Kidney (tissue), 22 donors: Measurements from ENCODE around the gene COX7A1. TPM values are rescaled to one million over a fixed set of nuclear protein-coding genes. Genes with fewer than 3 reads are reported as not detected.

ENCODE experiments used
- DNase-seq, 5 donors: peaks; one replicate each; pipeline ENCODE4 v3.0.0-alpha.2; 2013 to 2020
- FAIRE-seq: peaks from 2 replicates; lab custom pipeline; 2012; peaks lifted over from hg19 to GRCh38; lab: Jason Lieb, UNC
- H3K27ac ChIP-seq, 2 donors: one replicate each; pipeline ENCODE4 v1.7.0; 2013; ENCODE audit warnings: low read depth in 2 of 2, low read length in 2 of 2, inconsistent platforms in 1 of 2
- H3K27me3 ChIP-seq: one replicate; pipeline ENCODE4 v1.7.1; 2013; ENCODE audit warnings: low read length, inconsistent platforms; ENCODE audit not compliant: control insufficient read depth, insufficient read depth
- H3K36me3 ChIP-seq, 3 donors: one replicate each; pipeline versions ENCODE4 v1.7.0 to v1.7.1; 2013; ENCODE audit warnings: low read length in 3 of 3, control low read depth in 1 of 3, inconsistent platforms in 1 of 3; ENCODE audit not compliant: insufficient read depth in 3 of 3, control insufficient read depth in 2 of 3
- H3K4me1 ChIP-seq, 3 donors: one replicate each; pipeline versions ENCODE4 v1.7.0 to v1.7.1; 2013; ENCODE audit warnings: low read length in 3 of 3, inconsistent platforms in 1 of 3, low read depth in 1 of 3; ENCODE audit not compliant: control insufficient read depth in 2 of 3, insufficient read depth in 2 of 3
- H3K4me3 ChIP-seq, 3 donors: one replicate each; pipeline versions ENCODE4 v1.7.0 to v1.8.1; 2013; ENCODE audit warnings: low read length in 3 of 3, control low read depth in 1 of 3, inconsistent platforms in 1 of 3
- H3K9ac ChIP-seq, 3 donors: one replicate each; pipeline versions ENCODE4 v1.7.0 to v1.7.1; 2013; ENCODE audit warnings: low read length in 3 of 3, control low read depth in 1 of 3, inconsistent platforms in 1 of 3
- H3K9me3 ChIP-seq, 3 donors: one replicate each; pipeline versions ENCODE4 v1.7.0 to v1.7.1; 2013; ENCODE audit warnings: low read length in 3 of 3, control low read depth in 1 of 3, inconsistent platforms in 1 of 3; ENCODE audit not compliant: control insufficient read depth in 2 of 3, insufficient read depth in 1 of 3
- intact Hi-C: fragments of 100-400 bp; cut with DNase I; formaldehyde crosslinking; loops from one replicate; pipeline ENCODE4 v1.11.1; 2022
- long read RNA-seq, 10 donors: library from polyadenylated mRNA in 1 of 10; unstranded in 1 of 10; transcript quantifications; one replicate each; pipeline ENCODE4 v2.0.0 and lab custom pipeline, GENCODE V29; 2021 to 2026
- polyA plus RNA-seq: library from polyadenylated mRNA; stranded (reverse); fragments of 350-450 nt; fragmentation: Illumina TruSeq; extraction: RNeasy Lipid Tissue Mini Kit (QIAGEN cat#74804); gene quantifications from one replicate; pipeline ENCODE4 v1.2.3, GENCODE V29; 2014; ENCODE audit warnings: low read depth, low replicate concordance; ENCODE audit not compliant: insufficient read depth
- total RNA-seq: library from RNA; stranded (reverse); fragmentation: NEBNext Ultra II Directional; extraction: Animal tissue kit (Norgen Biotek cat#: 25700); gene quantifications from one replicate; pipeline ENCODE4 v1.2.1, GENCODE V29; 2021
- TF ChIP-seq, protein P1 (sequence below): IDR thresholded peaks from 3 replicates; pipeline ENCODE4 v1.5.1; 2012; ENCODE audit warnings: mild to moderate bottlenecking, moderate library complexity, borderline replicate concordance; ENCODE audit not compliant: insufficient read depth; ENCODE audit errors: extremely low read depth
- donor health status: control.
- donor health status: control.
- donor health status: control.
- donor health status: control.
- donor health status: control.
- donor health status: DM: yes; HTN: yes; CAD: no.
- donor health status: Normal renal cell carcinoma (clear cell type).

Gene COX7A1
- total RNA-seq (56.2 TPM), polyA plus RNA-seq (199 TPM)
- long read RNA-seq, donor 1, transcript COX7A1-201 (4 exons, 762 nt) = major isoform, 16 of 18 reads
- long read RNA-seq, donor 1, partial matches to known transcripts = 0 of 18 reads
- long read RNA-seq, donor 1, other reads (novel, unspliced or antisense) = 0 of 18 reads
- long read RNA-seq, donor 2, transcript COX7A1-201 (4 exons, 762 nt) = major isoform, 30 of 32 reads
- long read RNA-seq, donor 2, partial matches to known transcripts = 0 of 32 reads
- long read RNA-seq, donor 2, other reads (novel, unspliced or antisense) = 0 of 32 reads
- long read RNA-seq, donor 3, transcript COX7A1-201 (4 exons, 762 nt) = major isoform, 39 of 40 reads
- long read RNA-seq, donor 3, partial matches to known transcripts = 0 of 40 reads
- long read RNA-seq, donor 3, other reads (novel, unspliced or antisense) = 0 of 40 reads
- long read RNA-seq, donor 4, transcript COX7A1-201 (4 exons, 762 nt) = major isoform, 19 of 19 reads
- long read RNA-seq, donor 4, partial matches to known transcripts = 0 of 19 reads
- long read RNA-seq, donor 4, other reads (novel, unspliced or antisense) = 0 of 19 reads
- long read RNA-seq, donor 5, partial matches to known transcripts = 0 of 1 reads
- long read RNA-seq, donor 5, other reads (novel, unspliced or antisense) = 0 of 1 reads
- long read RNA-seq, donor 6, transcript COX7A1-201 (4 exons, 762 nt) = major isoform, 110 of 121 reads
- long read RNA-seq, donor 6, partial matches to known transcripts = 7 of 121 reads
- long read RNA-seq, donor 6, other reads (novel, unspliced or antisense) = 0 of 121 reads
- long read RNA-seq, donor 7, transcript COX7A1-201 (4 exons, 762 nt) = major isoform, 36 of 45 reads
- long read RNA-seq, donor 7, partial matches to known transcripts = 2 of 45 reads
- long read RNA-seq, donor 7, other reads (novel, unspliced or antisense) = 7 of 45 reads
- long read RNA-seq, donor 8, transcript COX7A1-201 (4 exons, 762 nt) = major isoform, 36 of 40 reads
- long read RNA-seq, donor 8, partial matches to known transcripts = 0 of 40 reads
- long read RNA-seq, donor 8, other reads (novel, unspliced or antisense) = 0 of 40 reads
- long read RNA-seq, donor 9, transcript COX7A1-201 (4 exons, 762 nt) = major isoform, 18 of 18 reads
- long read RNA-seq, donor 9, partial matches to known transcripts = 0 of 18 reads
- long read RNA-seq, donor 9, other reads (novel, unspliced or antisense) = 0 of 18 reads
- long read RNA-seq, donor 10, transcript COX7A1-201 (4 exons, 762 nt) = major isoform, 18 of 19 reads
- long read RNA-seq, donor 10, partial matches to known transcripts = 0 of 19 reads
- long read RNA-seq, donor 10, other reads (novel, unspliced or antisense) = 0 of 19 reads

DNA sequence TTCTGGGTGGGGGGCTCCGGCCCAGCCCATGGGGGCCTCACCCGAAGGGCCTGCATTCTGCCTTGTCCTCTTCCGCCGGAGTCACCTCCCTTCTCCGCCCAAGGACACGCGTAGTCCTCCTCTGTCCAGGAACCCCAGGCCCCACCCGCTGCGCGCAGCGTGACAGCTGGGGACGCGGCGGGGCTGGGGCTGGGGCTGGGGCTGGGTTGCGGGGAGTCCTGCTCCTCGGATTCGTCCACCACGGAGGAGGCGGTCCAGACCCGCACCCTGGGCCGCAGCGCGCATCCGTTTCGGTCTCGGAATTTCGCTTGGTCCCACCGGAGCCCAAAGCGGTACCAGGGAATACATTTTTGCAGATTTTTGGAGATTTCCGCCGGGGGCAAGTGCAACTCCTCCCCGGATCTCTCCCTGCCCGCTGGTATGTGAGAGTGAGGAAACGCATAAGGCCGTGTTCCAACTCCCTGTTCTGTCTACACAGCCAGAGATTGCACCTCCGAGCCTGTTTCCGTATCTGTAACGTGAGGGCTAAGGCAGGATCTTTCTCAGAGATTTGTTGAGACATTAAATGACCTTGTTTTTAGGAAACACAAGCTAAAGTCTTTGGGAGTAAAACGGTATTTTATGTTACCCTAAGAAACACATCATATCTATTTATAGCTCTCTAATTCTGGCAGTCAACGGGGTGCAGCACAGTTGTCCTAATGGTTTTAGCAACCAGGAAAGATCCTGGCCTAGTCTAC is at the start of gene COX7A1:
TSS of gene COX7A1 (minus strand) at position 96 of the 740 bp plus-strand sequence. CDS start at position 56, 40 bp downstream.
- DNase-seq (peak; percentile 53 to 90 (median 68)), FAIRE-seq (no peak)
- TF ChIP-seq, protein P1, sequence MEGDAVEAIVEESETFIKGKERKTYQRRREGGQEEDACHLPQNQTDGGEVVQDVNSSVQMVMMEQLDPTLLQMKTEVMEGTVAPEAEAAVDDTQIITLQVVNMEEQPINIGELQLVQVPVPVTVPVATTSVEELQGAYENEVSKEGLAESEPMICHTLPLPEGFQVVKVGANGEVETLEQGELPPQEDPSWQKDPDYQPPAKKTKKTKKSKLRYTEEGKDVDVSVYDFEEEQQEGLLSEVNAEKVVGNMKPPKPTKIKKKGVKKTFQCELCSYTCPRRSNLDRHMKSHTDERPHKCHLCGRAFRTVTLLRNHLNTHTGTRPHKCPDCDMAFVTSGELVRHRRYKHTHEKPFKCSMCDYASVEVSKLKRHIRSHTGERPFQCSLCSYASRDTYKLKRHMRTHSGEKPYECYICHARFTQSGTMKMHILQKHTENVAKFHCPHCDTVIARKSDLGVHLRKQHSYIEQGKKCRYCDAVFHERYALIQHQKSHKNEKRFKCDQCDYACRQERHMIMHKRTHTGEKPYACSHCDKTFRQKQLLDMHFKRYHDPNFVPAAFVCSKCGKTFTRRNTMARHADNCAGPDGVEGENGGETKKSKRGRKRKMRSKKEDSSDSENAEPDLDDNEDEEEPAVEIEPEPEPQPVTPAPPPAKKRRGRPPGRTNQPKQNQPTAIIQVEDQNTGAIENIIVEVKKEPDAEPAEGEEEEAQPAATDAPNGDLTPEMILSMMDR = no peak
- Histone ChIP-seq H3K4me1 (no peaks in the 10 kb centered on the region), H3K4me3 (peak within 1 kb of the TSS; percentile 57 to 69 (median 58)), H3K27ac (peak within 1 kb of the TSS; percentile 94 to 95), H3K36me3 (peaks cover 0 to 18% (median 8%) of the 10 kb centered on the region in 3 donors), H3K9ac (peak within 1 kb of the TSS; percentile 27 to 98 (median 89)), H3K27me3 (no peaks in the 10 kb centered on the region), H3K9me3 (no peaks in the 10 kb centered on the region)
- intact Hi-C loops = no loop called here

GRCh38 chr19:36201684-36202083 is 49.4 kb upstream of the COX7A1 start:
- Histone ChIP-seq H3K4me1 (no peaks in the 10 kb centered on the region), H3K27me3 (no peaks in the 10 kb centered on the region), H3K36me3 (no peaks in the 10 kb centered on the region), H3K4me3 (no peak overlapping the region), H3K9ac (no peak overlapping the region), H3K9me3 (no peaks in the 10 kb centered on the region), H3K27ac (no peak overlapping the region)
- no peak for FAIRE-seq
- DNase-seq = no peak
- intact Hi-C loops = no loop called here
- TF ChIP-seq, protein P1 = no peak

GRCh38 chr19:36198119-36198518 is 45.9 kb upstream of the COX7A1 start:
- Histone ChIP-seq H3K27ac (no peak overlapping the region), H3K9me3 (no peaks in the 10 kb centered on the region), H3K27me3 (no peaks in the 10 kb centered on the region), H3K36me3 (peaks cover 0 to 9% (median 5%) of the 10 kb centered on the region in 3 donors), H3K4me1 (no peaks in the 10 kb centered on the region), H3K4me3 (no peak overlapping the region), H3K9ac (no peak overlapping the region)
- no peak for DNase-seq
- no peak for FAIRE-seq
- TF ChIP-seq, protein P1 = no peak
- intact Hi-C loops = no loop called here
